Ureter (tissue), 1 donor: ENCODE measurements around the gene FRMD4A. TPM values are rescaled to one million over a fixed set of nuclear protein-coding genes. Genes with fewer than 3 reads are reported as not detected.

Source experiments
- DNase-seq: peaks from one replicate; pipeline ENCODE4 v3.0.0-alpha.2; 2020; ENCODE audit warnings: low spot score
- total RNA-seq: library from RNA; stranded (reverse); gene quantifications from one replicate; pipeline ENCODE4 v1.2.4, GENCODE V29; 2023
- donor health status: DM: yes; HTN: yes; CAD: no.

Gene FRMD4A
- total RNA-seq, 1 donor from 2014 or later, result 37.9 TPM

GRCh38 chr10:13705526-13706174 is 625.1 kb downstream of the FRMD4A start:
- DNase-seq, result no peak

- DNase-seq, result no peak
Observed at GRCh38 chr10:13704964-13705363, 625.8 kb downstream of the FRMD4A start.

- DNase-seq, result no peak
Observed at GRCh38 chr10:13703997-13704536, 626.7 kb downstream of the FRMD4A start.

- no peak for DNase-seq
Observed at GRCh38 chr10:13703101-13703818, 627.5 kb downstream of the FRMD4A start.

DNA sequence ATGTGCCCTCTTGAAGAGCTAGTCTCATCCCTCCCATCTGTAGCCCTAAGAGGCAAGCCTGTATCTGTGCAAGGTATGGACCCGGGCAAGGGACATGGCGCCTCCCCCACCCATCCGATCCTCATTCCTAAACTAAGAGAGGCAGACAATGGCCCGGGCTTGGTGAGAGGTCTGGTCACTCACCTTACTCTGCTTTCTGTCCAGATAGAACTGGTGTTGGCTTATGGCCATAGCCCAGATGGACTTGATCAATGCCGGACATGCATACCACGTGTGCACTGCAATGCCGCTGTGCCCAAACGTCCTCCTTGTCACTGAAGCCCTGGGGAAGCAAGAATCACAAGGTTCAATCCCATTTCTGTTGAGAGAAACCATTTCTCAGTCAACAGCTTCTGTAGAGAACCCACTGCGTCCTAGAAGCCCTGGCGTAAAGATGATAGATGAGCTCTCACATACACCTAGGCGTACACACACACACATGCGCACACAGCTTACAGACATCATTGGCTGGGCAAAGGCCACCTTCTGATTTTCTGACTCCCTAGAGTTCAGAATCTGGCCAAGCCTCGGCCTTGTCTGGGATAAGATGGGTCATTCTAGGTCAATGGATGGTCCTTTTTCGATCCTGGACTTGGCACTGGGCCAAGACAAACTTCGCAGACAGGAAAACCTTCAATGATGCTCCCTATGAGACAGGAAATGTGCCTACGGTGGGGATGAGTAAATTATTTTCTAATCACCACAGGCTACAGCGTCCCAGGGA is 629.4 kb downstream of the FRMD4A start:
- DNase-seq, result no peak

- no peak for DNase-seq
Observed at GRCh38 chr10:13700473-13701144, 630.1 kb downstream of the FRMD4A start.

GRCh38 chr10:13699216-13699615 is 631.5 kb downstream of the FRMD4A start:
- no peak for DNase-seq

DNA sequence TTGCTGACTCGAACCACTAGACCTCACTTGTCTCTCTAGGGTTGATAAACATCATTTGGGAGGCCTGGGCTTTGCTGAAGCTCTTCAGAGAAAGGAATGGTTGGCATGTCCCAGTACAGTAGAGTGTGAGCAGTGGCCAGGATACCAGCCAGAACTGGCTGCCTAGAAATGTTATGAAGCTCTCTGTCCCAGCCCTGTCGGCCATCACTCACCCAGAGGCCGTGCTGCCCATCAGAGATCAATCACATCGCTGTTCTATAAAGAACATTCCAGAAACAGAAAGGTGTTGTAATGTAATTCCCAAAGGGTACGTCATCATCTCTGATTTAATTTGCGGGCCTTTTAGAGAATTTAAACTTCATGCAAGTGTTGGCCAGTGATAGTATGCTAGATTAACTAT is 632.5 kb downstream of the FRMD4A start:
- DNase-seq, result no peak

DNA sequence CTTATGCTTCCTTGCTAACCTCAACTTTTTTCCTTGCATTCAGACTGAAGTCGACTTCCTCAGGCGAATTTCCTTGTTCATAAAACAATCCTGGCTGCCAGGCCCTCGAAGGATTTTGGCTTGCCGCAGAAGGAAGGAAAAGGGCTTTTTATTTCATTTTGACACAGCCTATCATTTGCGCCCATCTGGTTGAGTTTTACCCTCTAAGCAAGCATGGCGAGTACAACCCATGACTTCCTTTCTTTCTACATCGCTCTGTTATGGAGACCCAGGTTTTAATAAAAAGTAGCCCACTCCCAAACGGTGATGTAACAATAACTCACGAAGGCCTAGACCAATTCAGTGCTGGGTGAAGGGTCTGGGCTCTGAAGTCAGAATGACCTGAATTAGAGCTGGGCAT is 634.7 kb downstream of the FRMD4A start:
- DNase-seq, result no peak

DNA sequence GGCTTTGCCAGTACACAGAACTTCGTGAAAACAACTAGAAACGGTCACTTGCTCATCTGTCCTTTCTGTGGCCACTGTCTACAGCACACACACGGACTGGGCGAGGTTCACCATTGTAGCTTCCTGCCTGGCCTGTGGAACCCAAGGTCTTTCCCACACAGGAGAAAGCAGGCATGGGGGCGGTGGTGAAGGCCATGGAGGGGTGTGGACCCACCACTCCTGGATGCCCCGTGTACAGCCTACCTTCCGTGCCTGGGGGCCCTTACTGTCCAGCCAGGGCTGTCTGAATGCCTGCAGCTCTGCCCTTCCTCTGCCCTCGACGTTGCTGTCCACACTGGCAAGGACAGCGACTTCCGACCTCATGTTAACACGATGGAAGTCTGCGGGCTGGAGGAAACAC is 635.1 kb downstream of the FRMD4A start:
- no peak for DNase-seq

GRCh38 chr10:13693783-13694700 is 636.7 kb downstream of the FRMD4A start:
- no peak for DNase-seq

DNA sequence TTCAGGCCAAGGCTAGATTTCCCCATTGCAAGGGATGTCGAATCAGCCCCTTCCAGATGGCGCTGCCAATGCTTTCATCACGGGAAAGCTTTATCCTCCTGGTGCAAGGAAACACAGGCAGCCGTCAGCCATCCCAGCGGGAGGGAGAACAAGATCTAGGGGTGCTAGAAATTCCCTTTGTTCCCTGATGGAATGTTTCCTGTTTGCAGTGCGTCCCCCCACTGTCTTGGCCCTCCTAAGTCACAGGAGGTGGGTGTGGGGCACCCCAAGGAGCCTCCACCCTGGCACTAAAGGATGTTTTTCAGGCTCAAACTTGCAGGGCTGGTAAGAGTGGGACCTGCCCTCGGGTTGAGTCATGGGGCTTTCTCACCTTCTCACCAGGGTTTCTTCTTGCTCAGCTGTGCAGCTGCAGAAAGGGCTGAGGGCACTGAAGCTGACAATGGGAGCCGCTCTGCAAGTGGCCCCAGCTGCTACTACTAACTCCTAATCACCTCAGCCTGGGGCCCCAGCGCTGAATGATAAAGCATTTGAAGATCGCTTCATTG is 640.4 kb downstream of the FRMD4A start:
- DNase-seq, result peak; percentile 59

- no peak for DNase-seq
Observed at GRCh38 chr10:13686331-13686752, 644.4 kb downstream of the FRMD4A start.

- DNase-seq, result peak; percentile 58
Observed at GRCh38 chr10:13685885-13686284, 644.8 kb downstream of the FRMD4A start.

GRCh38 chr10:13684806-13685482 is 645.8 kb downstream of the FRMD4A start:
- DNase-seq, result no peak

DNA sequence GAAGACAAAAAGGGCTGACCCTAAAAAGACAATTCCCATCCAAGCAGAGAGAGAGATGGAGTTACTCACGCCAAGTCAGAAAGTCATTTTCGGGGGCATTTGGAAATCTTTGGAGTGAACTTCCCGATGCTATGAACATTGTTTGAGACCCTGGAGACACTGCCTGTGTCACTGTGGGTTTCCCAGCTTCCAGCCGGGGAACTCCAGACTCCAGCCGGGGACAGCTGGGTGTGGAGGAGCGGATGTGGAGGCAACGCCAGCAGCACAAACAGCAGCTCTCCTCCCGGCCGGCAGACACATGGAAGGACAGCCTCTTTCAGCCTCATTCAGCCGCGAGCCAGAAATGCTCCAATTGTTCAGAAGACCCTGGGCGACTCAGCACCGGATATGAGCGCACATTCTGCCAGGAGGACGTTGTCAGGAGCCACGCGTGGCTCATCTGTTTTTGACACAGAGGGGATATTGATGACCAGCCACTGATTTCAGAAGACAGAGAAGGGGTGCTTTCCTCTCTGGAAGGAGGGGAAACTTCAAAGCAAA is 646.4 kb downstream of the FRMD4A start:
- DNase-seq, result no peak

DNA sequence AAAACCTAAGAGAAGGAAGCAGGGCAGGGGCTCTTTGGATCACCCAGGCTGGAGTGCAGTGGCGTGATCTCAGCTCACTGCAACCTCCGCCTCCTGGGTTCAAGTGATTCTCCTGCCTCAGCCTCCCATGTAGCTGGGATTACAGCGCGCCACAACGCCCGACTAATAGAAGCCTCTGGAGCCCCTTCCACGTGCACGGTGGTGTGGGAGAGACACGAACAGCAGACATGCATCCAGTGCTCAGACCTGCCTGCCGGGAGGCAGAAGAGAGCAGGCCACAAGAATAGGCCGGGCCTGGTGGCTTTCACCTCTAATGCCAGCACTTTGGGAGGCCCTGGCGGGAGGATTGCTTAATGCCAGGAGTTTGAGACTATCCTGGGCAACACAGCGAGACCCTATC is 647.7 kb downstream of the FRMD4A start:
- no peak for DNase-seq

- no peak for DNase-seq
Observed at GRCh38 chr10:13681960-13682359, 648.8 kb downstream of the FRMD4A start.

GRCh38 chr10:13681528-13681927 is 649.2 kb downstream of the FRMD4A start:
- DNase-seq, result no peak

- DNase-seq, result no peak
Observed at GRCh38 chr10:13681095-13681494, 649.6 kb downstream of the FRMD4A start.
